Measurements from ENCODE around the gene PLEKHA4. TPM values are rescaled to one million over a fixed set of nuclear protein-coding genes. Genes with fewer than 3 reads are reported as not detected.
A peak's percentile ranks its signal among the peaks of the same experiment; 100 is the strongest.
"Not testable (repeated sequence)": the region's sequence is repeated elsewhere in the genome, so short reads cannot be mapped to it uniquely, and the experiment has no call there.

The PLEKHA4 gene
- total and polyA plus RNA-seq, 4 experiments from 2014 or later = 2.3 to 7.5 (median 4.7) TPM

GRCh38 chr19:48858984-48859710 is 9.3 kb downstream of the PLEKHA4 start:
- DNase-seq = peak; percentile 72 to 82 (median 75)
- peaks cover 14% of the 10 kb centered on the region for H3K4me1 ChIP-seq (ENCODE audit: insufficient read depth, low read length)
- no peaks in the 10 kb centered on the region for H3K9me3 Mint-ChIP-seq
- ChIA-PET CTCF (ENCODE audit: partially characterized antibody) (interaction anchor here (1.2 to 1.7 kb wide), 3 partner anchors 17 to 112 kb away, joined by 6 to 9 read pairs (median 7); no protein-coding TSS in a partner anchor), POLR2A (ENCODE audit: partially characterized antibody) (interaction anchor here (1.2 to 1.6 kb wide), 4 partner anchors 13 to 108 kb away, joined by 4 to 13 read pairs (median 8); partner anchors contain the start of gene PPP1R15A)
- H3K27ac Mint-ChIP-seq = peak overlapping the region; percentile 75 to 98 (median 93)
- no peaks in the 10 kb centered on the region for H3K27me3 Mint-ChIP-seq
- peaks cover 2 to 10% (median 6%) of the 10 kb centered on the region in 4 donors for H3K4me1 Mint-ChIP-seq
- no peaks in the 10 kb centered on the region for H3K36me3 Mint-ChIP-seq
- no peaks in the 10 kb centered on the region for H3K9me3 ChIP-seq (ENCODE audit: control insufficient read depth in 1 of 2, low read length in 2 of 2)
- H3K4me3 Mint-ChIP-seq = peak overlapping the region; percentile 90 to 99 (median 94)
- no peaks in the 10 kb centered on the region for H3K36me3 ChIP-seq (ENCODE audit: insufficient read depth, low read length)
- H3K4me3 ChIP-seq (ENCODE audit: low read length in 2 of 2) = peak overlapping the region; percentile 45 to 55
- intact Hi-C loops (cut with micrococcal nuclease) = loop anchor here (1.0 to 10.0 kb wide), 3 partner anchors 13 to 74 kb away; partner anchors contain the start of genes DHDH, NUCB1 and PPP1R15A
- peak overlapping the region; percentile 35 for H3K27ac ChIP-seq (ENCODE audit: low read depth, low read length)
- H3K27me3 ChIP-seq (ENCODE audit: insufficient read depth, low read length) = no peaks in the 10 kb centered on the region

GRCh38 chr19:48856921-48857320 is 11.5 kb downstream of the PLEKHA4 start:
- no peaks in the 10 kb centered on the region for H3K9me3 ChIP-seq (ENCODE audit: control insufficient read depth in 1 of 2, low read length in 2 of 2)
- no peaks in the 10 kb centered on the region for H3K27me3 ChIP-seq (ENCODE audit: insufficient read depth, low read length)
- ChIA-PET CTCF (ENCODE audit: partially characterized antibody) (interaction anchor here (0.8 kb wide), 1 partner anchor 114 kb away, joined by 3 read pairs; no protein-coding TSS in a partner anchor), POLR2A (ENCODE audit: partially characterized antibody) (no interaction called here)
- Mint-ChIP-seq H3K27me3 (no peaks in the 10 kb centered on the region), H3K9me3 (no peaks in the 10 kb centered on the region), H3K36me3 (no peaks in the 10 kb centered on the region), H3K4me1 (peaks cover 2 to 10% (median 6%) of the 10 kb centered on the region in 4 donors), H3K27ac (no peak overlapping the region), H3K4me3 (no peak overlapping the region)
- H3K4me1 ChIP-seq (ENCODE audit: insufficient read depth, low read length) = peaks cover 14% of the 10 kb centered on the region
- H3K36me3 ChIP-seq (ENCODE audit: insufficient read depth, low read length) = no peaks in the 10 kb centered on the region
- no peak overlapping the region for H3K27ac ChIP-seq (ENCODE audit: low read depth, low read length)
- no peak for DNase-seq
- intact Hi-C loops (cut with micrococcal nuclease) = loop anchor here (10.0 kb wide), 1 partner anchor 48 kb away; the partner anchor contains the start of gene NUCB1
- no peak overlapping the region for H3K4me3 ChIP-seq (ENCODE audit: low read length in 2 of 2)

- Mint-ChIP-seq H3K27ac (no peak overlapping the region), H3K27me3 (no peaks in the 10 kb centered on the region), H3K9me3 (no peaks in the 10 kb centered on the region), H3K4me3 (no peak overlapping the region), H3K36me3 (no peaks in the 10 kb centered on the region), H3K4me1 (peaks cover under 1 to 6% (median 1%) of the 10 kb centered on the region in 4 donors)
- Histone ChIP-seq H3K4me1 (ENCODE audit: insufficient read depth, low read length) (peaks cover 7% of the 10 kb centered on the region), H3K27me3 (ENCODE audit: insufficient read depth, low read length) (no peaks in the 10 kb centered on the region), H3K4me3 (ENCODE audit: low read length in 2 of 2) (no peak overlapping the region), H3K36me3 (ENCODE audit: insufficient read depth, low read length) (no peaks in the 10 kb centered on the region), H3K9me3 (ENCODE audit: control insufficient read depth in 1 of 2, low read length in 2 of 2) (no peaks in the 10 kb centered on the region), H3K27ac (ENCODE audit: low read depth, low read length) (no peak overlapping the region)
- CTCF ChIA-PET (ENCODE audit: partially characterized antibody) = interaction anchor here (0.9 to 3.4 kb wide), 2 partner anchors 11 to 66 kb away, joined by 3 to 13 read pairs; no protein-coding TSS in a partner anchor
- POLR2A ChIA-PET (ENCODE audit: partially characterized antibody) = no interaction called here
- intact Hi-C loops (cut with micrococcal nuclease) = loop anchor here (10.0 kb wide), 1 partner anchor 51 kb away; the partner anchor contains the start of gene NUCB1
- DNase-seq = no peak
Measured at GRCh38 chr19:48854103-48854502, 14.3 kb downstream of the PLEKHA4 start.

GRCh38 chr19:48853483-48853882 is 14.9 kb downstream of the PLEKHA4 start:
- intact Hi-C loops (cut with micrococcal nuclease) = loop anchor here (10.0 kb wide), 1 partner anchor 51 kb away; the partner anchor contains the start of gene NUCB1

GRCh38 chr19:48852292-48852691 is 16.1 kb downstream of the PLEKHA4 start:
- H3K4me3 Mint-ChIP-seq = no peak overlapping the region
- Histone ChIP-seq H3K27ac (ENCODE audit: low read depth, low read length) (no peak overlapping the region), H3K9me3 (ENCODE audit: control insufficient read depth in 1 of 2, low read length in 2 of 2) (no peaks in the 10 kb centered on the region), H3K36me3 (ENCODE audit: insufficient read depth, low read length) (no peaks in the 10 kb centered on the region), H3K4me3 (ENCODE audit: low read length in 2 of 2) (no peak overlapping the region), H3K4me1 (ENCODE audit: insufficient read depth, low read length) (no peaks in the 10 kb centered on the region), H3K27me3 (ENCODE audit: insufficient read depth, low read length) (no peaks in the 10 kb centered on the region)
- H3K27me3 Mint-ChIP-seq = no peaks in the 10 kb centered on the region
- intact Hi-C loops (cut with micrococcal nuclease) = loop anchor here (10.0 kb wide), 1 partner anchor 53 kb away; the partner anchor contains the start of gene NUCB1
- no peaks in the 10 kb centered on the region for H3K36me3 Mint-ChIP-seq
- H3K27ac Mint-ChIP-seq = no peak overlapping the region
- H3K4me1 Mint-ChIP-seq = no peaks in the 10 kb centered on the region
- POLR2A ChIA-PET (ENCODE audit: partially characterized antibody) = no interaction called here
- CTCF ChIA-PET (ENCODE audit: partially characterized antibody) = interaction anchor here (1.1 to 1.5 kb wide), 3 partner anchors 9 to 147 kb away, joined by 3 read pairs; partner anchors contain the start of gene HSD17B14
- DNase-seq = no peak
- H3K9me3 Mint-ChIP-seq = no peaks in the 10 kb centered on the region

More at GRCh38 chr19:48853483-48853882, 14.9 kb downstream of the PLEKHA4 start:
- Histone ChIP-seq H3K4me1 (ENCODE audit: insufficient read depth, low read length) (peaks cover 1% of the 10 kb centered on the region), H3K9me3 (ENCODE audit: control insufficient read depth in 1 of 2, low read length in 2 of 2) (no peaks in the 10 kb centered on the region), H3K36me3 (ENCODE audit: insufficient read depth, low read length) (no peaks in the 10 kb centered on the region), H3K27me3 (ENCODE audit: insufficient read depth, low read length) (no peaks in the 10 kb centered on the region), H3K27ac (ENCODE audit: low read depth, low read length) (no peak overlapping the region), H3K4me3 (ENCODE audit: low read length in 2 of 2) (no peak overlapping the region)
- ChIA-PET CTCF (ENCODE audit: partially characterized antibody) (interaction anchor here (0.9 to 3.4 kb wide), 4 partner anchors 10 to 146 kb away, joined by 3 to 13 read pairs (median 3); no protein-coding TSS in a partner anchor), POLR2A (ENCODE audit: partially characterized antibody) (no interaction called here)
- H3K9me3 Mint-ChIP-seq = no peaks in the 10 kb centered on the region
- no peak overlapping the region for H3K4me3 Mint-ChIP-seq
- peaks cover 0 to under 1% (median 0%) of the 10 kb centered on the region in 4 donors for H3K4me1 Mint-ChIP-seq
- DNase-seq = no peak
- no peaks in the 10 kb centered on the region for H3K36me3 Mint-ChIP-seq
- no peaks in the 10 kb centered on the region for H3K27me3 Mint-ChIP-seq
- no peak overlapping the region for H3K27ac Mint-ChIP-seq

- intact Hi-C loops (cut with micrococcal nuclease); H3K27me3 Mint-ChIP-seq; H3K4me1 Mint-ChIP-seq; H3K27me3 ChIP-seq (ENCODE audit: insufficient read depth, low read length); H3K9me3 Mint-ChIP-seq; H3K9me3 ChIP-seq (ENCODE audit: control insufficient read depth in 1 of 2, low read length in 2 of 2); CTCF ChIA-PET (ENCODE audit: partially characterized antibody); POLR2A ChIA-PET (ENCODE audit: partially characterized antibody); H3K4me1 ChIP-seq (ENCODE audit: insufficient read depth, low read length); DNase-seq; H3K4me3 Mint-ChIP-seq; H3K27ac Mint-ChIP-seq; H3K36me3 Mint-ChIP-seq; H3K36me3 ChIP-seq (ENCODE audit: insufficient read depth, low read length); H3K4me3 ChIP-seq (ENCODE audit: low read length in 2 of 2); H3K27ac ChIP-seq (ENCODE audit: low read depth, low read length): not testable (repeated sequence)
Measured at GRCh38 chr19:48846659-48847058, 21.8 kb downstream of the PLEKHA4 start.

- Histone ChIP-seq H3K4me3 (ENCODE audit: low read length in 2 of 2) (no peak overlapping the region), H3K27me3 (ENCODE audit: insufficient read depth, low read length) (no peaks in the 10 kb centered on the region), H3K9me3 (ENCODE audit: control insufficient read depth in 1 of 2, low read length in 2 of 2) (no peaks in the 10 kb centered on the region), H3K27ac (ENCODE audit: low read depth, low read length) (no peak overlapping the region), H3K4me1 (ENCODE audit: insufficient read depth, low read length) (no peaks in the 10 kb centered on the region), H3K36me3 (ENCODE audit: insufficient read depth, low read length) (no peaks in the 10 kb centered on the region)
- no peak for DNase-seq
- no peaks in the 10 kb centered on the region for H3K36me3 Mint-ChIP-seq
- no peaks in the 10 kb centered on the region for H3K27me3 Mint-ChIP-seq
- peaks cover 0 to 2% (median under 1%) of the 10 kb centered on the region in 4 donors for H3K4me1 Mint-ChIP-seq
- no peak overlapping the region for H3K27ac Mint-ChIP-seq
- POLR2A ChIA-PET (ENCODE audit: partially characterized antibody) = interaction anchor here (0.6 kb wide), 1 partner anchor 21 kb away, joined by 3 read pairs; no protein-coding TSS in a partner anchor
- no peak overlapping the region for H3K4me3 Mint-ChIP-seq
- H3K9me3 Mint-ChIP-seq = no peaks in the 10 kb centered on the region
- CTCF ChIA-PET (ENCODE audit: partially characterized antibody) = interaction anchor here (1.5 to 6.7 kb wide), 5 partner anchors 9 to 148 kb away, joined by 4 to 140 read pairs (median 14); partner anchors contain the start of genes HSD17B14 and RUVBL2
- intact Hi-C loops (cut with micrococcal nuclease) = no loop called here
Measured at GRCh38 chr19:48845384-48845783, 23.0 kb downstream of the PLEKHA4 start.
